CD4-positive, alpha-beta T cell treated with Interleukin-1 beta for 1 hour (primary cell): ENCODE data around the gene PRPF40A.
A peak's percentile ranks its signal among the peaks of the same experiment; 100 is the strongest.

Experiments
- DNase-seq, 2 donors: peaks; one replicate each; pipeline ENCODE4 v3.0.0-alpha.2; 2020 to 2022

PRPF40A gene

GRCh38 chr2:152613235-152613634 lies 104.0 kb downstream of the PRPF40A start:
- DNase-seq: no peak

- peak; percentile 6 to 50 for DNase-seq
Observed at GRCh38 chr2:152611458-152612231, 105.6 kb downstream of the PRPF40A start.

DNA sequence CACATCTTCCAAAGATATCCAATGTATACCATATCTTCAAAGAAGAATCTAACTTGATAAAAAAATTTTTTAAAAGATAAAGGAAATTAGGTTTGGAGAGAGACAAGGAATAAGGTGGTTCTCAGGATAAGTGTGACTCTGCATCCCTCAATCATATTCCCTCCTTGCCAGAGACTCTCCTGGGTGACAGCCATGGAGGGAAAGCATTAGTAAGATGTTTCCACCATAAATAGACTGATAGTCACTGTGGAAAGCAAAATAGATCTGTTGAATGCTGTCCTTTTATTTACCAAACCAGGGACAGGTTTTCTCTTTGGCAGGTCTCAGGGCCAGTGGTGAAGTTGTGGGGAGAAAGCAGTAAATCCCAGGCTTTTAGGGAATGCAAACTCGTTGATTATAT lies 107.6 kb downstream of the PRPF40A start:
- DNase-seq: no peak

GRCh38 chr2:152609154-152609553 lies 108.1 kb downstream of the PRPF40A start:
- DNase-seq: no peak

DNA sequence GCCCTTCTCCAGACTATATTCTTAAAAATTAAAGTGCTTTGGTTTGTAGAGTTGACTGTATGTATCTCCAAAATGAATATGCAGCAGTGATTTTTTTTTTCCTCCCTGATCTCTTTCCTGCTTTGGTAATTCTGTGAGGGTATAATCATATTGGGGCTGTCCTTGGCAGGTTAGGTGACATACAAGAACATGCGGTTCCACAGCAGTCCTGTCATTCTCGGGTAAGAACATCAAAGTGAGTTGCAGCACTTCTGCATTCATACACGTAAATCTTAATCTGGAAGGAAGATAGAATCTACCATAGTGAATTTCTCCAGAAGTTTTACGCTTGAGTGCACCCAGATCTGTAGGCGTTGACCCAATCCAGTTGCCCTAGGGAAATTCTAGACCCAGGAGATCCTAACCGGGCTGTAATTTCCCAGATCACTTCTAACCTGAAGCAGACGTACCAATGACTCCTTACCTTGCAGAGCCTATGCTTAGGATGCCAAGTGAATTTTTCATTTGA lies 109.4 kb downstream of the PRPF40A start:
- no peak for DNase-seq

- no peak for DNase-seq
Observed at GRCh38 chr2:152606941-152607340, 110.3 kb downstream of the PRPF40A start.

DNA sequence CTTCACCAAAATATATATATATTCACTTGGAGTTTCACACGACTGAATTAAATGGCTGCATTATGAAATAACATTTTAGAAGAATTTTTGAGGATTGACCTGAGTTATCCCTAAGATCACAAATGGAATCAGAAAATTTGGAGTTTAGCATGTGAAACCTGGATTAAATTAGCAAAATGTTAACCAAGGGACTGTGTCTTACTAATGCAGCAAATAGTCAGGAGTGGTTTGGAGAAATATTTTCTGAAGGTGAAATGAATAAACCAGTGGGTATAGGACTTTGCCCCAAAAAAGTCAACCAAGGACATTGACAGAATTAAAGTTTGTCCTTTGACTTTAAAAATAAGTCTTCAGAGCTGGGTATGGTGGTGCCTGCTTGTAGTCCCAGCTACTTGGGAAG lies 111.2 kb downstream of the PRPF40A start:
- no peak for DNase-seq

DNA sequence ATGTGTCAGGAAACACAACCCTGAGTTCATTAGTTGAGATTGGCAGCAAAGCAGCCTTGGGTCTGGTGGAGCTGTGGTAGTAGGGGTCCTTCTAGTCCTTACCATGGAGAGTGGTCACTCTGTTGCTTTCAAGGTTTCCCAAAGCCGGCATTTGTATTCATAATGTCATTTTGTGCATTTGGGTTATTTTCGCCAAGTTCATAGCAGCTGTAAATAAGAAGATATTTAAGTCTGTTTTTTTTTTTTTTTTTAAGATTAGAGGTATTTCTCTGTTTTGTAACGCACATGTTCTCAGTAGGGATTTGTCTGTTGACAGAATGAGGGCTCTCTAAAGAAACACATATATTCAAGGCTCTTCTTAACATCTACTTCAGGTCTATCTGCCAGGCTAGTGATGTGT lies 114.1 kb downstream of the PRPF40A start:
- DNase-seq: no peak

GRCh38 chr2:152602750-152603149 lies 114.5 kb downstream of the PRPF40A start:
- DNase-seq: no peak
